ENCODE measurements around the gene SOBP.

GRCh38 chr6:107579456-107580056 lies 89.6 kb downstream of the SOBP start:
- TF ChIP-seq POLR2AphosphoS5 (IDR thresholded peaks at IDR 0.05; ENCODE audit: insufficient read depth in 1 of 2, low read depth in 1 of 2) (no peak), CTCF (IDR thresholded peaks at IDR 0.05) (no peak)

Measured in vagina (tissue), 2 donors.